NCI-H128 (cell line): ENCODE data around the gene ATG13.

ENCODE experiments used
- DNase-seq: peaks from one replicate; lab custom pipeline; 2025; ENCODE audit not compliant: unreplicated experiment; lab: John Stamatoyannopoulos, UW

ATG13 gene

GRCh38 chr11:46674463-46675287 is 57.3 kb downstream of the ATG13 start:
- DNase-seq, result no peak

- DNase-seq, result no peak
Observed at GRCh38 chr11:46675288-46675851, 58.0 kb downstream of the ATG13 start.

- no peak for DNase-seq
Observed at GRCh38 chr11:46675949-46676348, 58.6 kb downstream of the ATG13 start.

GRCh38 chr11:46676436-46677158 is 59.2 kb downstream of the ATG13 start:
- no peak for DNase-seq

- DNase-seq, result no peak
Observed at GRCh38 chr11:46677169-46677568, 59.8 kb downstream of the ATG13 start.

- DNase-seq, result no peak
Observed at GRCh38 chr11:46677991-46678740, 60.8 kb downstream of the ATG13 start.

GRCh38 chr11:46678741-46679130 is 61.4 kb downstream of the ATG13 start:
- DNase-seq, result no peak

GRCh38 chr11:46679241-46680163 is 62.1 kb downstream of the ATG13 start:
- no peak for DNase-seq

GRCh38 chr11:46680164-46680760 is 62.9 kb downstream of the ATG13 start:
- no peak for DNase-seq

- DNase-seq, result no peak
Observed at GRCh38 chr11:46680815-46681214, 63.5 kb downstream of the ATG13 start.

GRCh38 chr11:46681814-46682213 is 64.5 kb downstream of the ATG13 start:
- no peak for DNase-seq

- DNase-seq, result no peak
Observed at GRCh38 chr11:46682773-46683752, 65.7 kb downstream of the ATG13 start.

- DNase-seq, result no peak
Observed at GRCh38 chr11:46684367-46684766, 67.0 kb downstream of the ATG13 start.

- DNase-seq, result no peak
Observed at GRCh38 chr11:46686886-46687795, 69.8 kb downstream of the ATG13 start.

GRCh38 chr11:46690702-46691101 is 73.3 kb downstream of the ATG13 start:
- DNase-seq, result no peak

GRCh38 chr11:46692450-46692849 is 75.1 kb downstream of the ATG13 start:
- DNase-seq, result no peak

- no peak for DNase-seq
Observed at GRCh38 chr11:46693597-46694012, 76.3 kb downstream of the ATG13 start.

- DNase-seq, result no peak
Observed at GRCh38 chr11:46694072-46694471, 76.7 kb downstream of the ATG13 start.
